T-helper 22 cell (primary cell): ENCODE measurements around the gene LPIN1.

Experiments
- DNase-seq: peaks from one replicate; pipeline ENCODE4 v3.0.0-alpha.2; 2020; ENCODE audit warnings: low read depth

LPIN1 gene

GRCh38 chr2:11866358-11867335 lies 120.2 kb downstream of the LPIN1 start:
- DNase-seq: no peak

DNA sequence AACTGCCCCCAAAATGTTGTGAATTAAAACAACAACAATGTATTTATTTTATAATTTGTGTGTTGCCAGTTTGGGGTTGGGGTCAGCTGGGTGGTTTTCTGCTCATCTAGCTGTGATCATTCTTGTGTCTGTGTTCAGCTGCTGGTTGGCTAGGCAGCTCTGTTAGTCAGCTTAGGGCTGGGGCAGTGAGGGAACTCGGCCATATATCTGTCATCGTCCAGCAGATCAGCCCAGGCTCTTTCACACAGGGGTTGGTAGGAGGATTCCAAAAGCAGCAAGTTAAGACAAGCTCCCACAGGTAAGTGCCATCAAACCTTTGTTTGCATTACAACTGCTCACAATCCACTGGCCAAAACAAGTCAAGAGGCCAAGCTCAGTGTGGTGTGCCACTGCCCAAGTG lies 121.5 kb downstream of the LPIN1 start:
- DNase-seq: no peak

DNA sequence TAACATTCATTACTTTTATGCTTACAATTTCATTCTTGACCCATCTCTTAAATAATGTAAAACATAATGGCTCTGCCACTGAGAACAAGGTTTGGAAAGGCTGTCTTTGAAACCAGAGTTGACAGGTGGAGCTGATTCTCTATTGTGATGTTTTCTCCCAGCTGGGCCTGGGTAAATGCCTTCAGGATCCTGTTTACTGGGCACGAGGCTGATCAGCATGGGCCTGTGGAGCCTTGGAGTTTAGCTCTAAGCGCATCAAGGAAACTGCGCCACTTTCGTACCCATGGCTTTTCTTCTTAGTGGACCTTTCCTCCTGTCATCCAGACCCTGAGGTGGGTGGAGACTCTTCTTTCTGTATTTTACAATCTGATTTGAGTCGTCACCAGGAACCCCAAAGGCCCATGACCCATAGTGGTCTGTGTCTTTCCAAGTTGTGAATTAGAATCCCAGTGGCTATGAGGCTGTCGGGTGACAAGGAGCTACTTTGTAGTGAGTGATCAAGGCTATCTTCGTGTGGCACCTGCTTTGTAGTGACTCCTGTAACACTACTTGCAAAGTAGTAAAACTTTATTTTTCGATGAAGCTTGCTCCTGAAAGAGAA lies 123.1 kb downstream of the LPIN1 start:
- no peak for DNase-seq

DNA sequence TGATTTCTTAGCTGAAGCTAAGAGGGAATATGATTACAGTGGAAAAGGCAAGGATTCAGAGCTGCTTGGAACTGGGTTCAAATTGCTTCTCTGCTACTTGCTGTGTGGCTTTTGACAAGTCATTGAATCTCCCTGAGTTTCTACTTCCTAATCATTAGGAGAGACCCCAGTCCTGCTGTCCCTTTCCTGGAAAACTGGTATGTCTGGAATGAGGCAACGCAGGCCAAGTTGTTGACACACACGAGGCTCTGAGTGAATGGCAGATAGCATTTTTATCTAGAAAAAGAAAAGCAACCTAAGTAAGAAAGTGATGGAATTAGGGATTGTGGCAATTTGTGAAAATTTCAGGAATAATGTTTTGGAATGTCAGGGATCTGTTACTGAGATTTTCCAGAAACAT lies 123.6 kb downstream of the LPIN1 start:
- no peak for DNase-seq

DNA sequence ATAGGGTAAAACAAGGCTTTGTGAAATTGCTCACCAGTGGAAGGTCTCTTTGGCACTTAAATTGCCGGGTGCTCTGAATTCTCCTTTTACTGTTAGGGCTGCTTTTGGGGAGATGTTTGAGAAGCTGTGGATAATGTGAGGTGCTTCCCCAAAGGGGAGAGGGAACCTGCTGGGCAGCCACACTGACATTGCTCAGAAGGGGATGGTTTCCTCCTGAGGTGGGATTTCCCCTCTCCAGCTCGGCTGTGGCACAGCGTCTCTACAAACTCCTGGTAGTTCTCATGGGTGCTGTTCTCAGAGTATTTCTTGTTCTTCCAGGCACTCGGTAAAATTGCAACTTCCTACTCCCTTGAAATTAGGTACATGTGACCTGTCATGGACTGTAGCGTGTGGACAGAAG lies 124.2 kb downstream of the LPIN1 start:
- DNase-seq: no peak

DNA sequence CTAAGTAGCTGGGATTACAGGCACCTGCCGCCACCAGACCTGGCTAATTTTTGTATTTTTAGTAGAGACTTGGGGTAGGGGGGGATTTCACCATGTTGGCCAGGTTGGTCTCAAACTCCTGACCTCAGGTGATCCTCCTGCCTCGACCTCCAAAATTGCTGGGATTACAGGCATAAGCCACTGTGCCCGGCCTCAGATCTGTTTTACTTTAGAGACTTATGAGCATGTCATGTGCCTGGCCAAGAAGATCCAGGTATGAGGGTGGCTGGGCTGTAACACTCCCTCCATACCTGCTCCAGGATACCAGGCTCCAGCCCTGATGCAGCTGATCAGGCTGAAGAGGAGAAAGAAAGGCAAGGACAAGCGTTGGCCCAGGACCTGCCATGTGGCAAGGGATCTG lies 125.0 kb downstream of the LPIN1 start:
- no peak for DNase-seq

DNA sequence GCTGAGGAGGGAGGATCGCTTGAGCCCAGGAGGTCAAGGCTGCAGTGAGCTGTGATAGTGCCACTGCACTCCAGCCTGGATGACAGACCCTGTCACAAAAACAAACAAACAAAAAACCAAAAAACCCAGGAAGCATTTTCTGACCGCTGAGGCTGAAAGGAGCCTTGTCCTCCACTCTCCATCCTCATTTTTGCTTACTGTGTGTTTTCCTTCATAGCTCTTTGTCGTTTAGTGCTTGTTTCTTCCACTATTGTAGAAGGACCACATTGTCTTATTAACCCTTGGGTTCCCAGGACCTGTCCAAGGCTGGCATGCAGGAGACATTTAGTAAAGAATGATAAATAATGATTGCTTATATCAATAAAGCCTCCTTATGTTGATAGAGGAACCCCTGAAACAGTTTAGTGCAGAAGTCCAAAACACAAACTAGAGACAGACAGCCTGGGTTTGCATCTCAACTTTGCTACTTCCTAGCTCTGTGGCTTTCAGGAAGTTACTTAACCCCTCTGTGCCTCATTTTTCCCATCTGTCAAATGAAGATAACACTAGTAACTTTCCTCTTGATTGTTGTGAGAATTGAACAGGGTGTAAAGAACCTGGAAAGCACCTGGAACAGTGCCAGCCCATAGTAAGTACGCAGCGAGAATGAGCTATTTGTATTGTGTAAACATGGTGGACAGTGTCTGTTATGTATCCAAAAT lies 126.0 kb downstream of the LPIN1 start:
- DNase-seq: no peak

GRCh38 chr2:11872948-11873269 lies 126.5 kb downstream of the LPIN1 start:
- DNase-seq: no peak

DNA sequence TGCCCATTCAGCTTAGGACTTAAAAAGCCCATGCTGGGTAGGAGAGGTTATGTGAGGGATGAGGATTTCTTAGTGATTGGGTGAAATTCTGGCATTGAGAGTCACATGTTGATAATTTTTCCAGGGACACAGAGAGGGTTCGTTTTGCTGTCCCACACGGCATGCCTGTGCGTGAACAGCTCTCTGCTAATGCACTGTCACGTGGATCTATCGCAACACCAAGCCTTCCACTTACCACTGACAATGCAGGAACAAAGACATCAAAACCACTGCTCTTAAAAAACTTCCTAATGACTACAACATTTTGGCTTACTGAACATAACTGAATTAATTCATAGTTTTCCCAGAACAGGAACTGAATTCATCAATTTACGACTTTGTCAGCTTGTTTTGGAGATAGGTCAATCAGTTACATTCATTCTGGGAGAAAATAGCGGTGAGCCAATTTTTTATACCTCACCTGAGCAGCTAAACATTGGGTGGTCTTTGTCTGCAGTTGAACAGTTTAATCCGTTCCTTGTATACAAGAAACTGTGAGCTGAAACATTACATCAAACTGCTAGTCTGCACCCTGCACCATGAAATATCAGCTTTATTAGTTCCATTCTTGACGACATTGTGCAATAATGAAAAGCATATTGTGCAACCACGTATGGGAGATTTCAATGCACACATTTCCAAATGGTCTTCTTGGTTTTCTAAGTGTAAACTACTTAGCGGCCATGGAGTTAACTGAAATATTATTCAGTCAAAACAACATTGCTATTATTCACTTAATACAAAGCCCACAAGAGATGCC lies 127.1 kb downstream of the LPIN1 start:
- DNase-seq: no peak

- no peak for DNase-seq
These were observed 128.4 kb downstream of the LPIN1 start for GRCh38 chr2:11874861-11875260.

GRCh38 chr2:11875481-11875880 lies 129.0 kb downstream of the LPIN1 start:
- no peak for DNase-seq

DNA sequence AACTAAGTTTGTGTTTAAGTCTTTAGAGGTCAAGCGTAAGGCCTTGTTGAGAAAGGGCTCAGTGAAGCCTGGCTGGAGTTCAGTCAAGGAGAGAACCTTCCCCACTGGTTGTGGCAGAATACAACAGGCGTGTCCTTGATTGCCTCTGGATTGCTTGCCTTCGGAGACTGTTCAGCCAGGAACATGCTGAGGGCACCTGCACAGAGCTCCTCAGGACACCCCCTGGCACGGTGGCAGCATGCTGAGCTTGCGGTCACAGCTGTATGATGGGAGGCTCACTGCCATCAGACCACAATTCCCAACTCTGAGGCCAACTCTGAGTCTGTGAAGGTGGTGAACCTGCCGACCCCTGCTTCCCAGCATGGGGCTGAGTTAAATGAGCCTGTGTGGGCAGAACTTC lies 130.0 kb downstream of the LPIN1 start:
- no peak for DNase-seq

GRCh38 chr2:11876889-11877288 lies 130.5 kb downstream of the LPIN1 start:
- DNase-seq: no peak
